CD4-positive, alpha-beta T cell treated with Interleukin-10 for 1 hour (primary cell): ENCODE data around the gene MAP3K19.
"Not testable (repeated sequence)": the region's sequence is repeated elsewhere in the genome, so short reads cannot be mapped to it uniquely, and the experiment has no call there.

Experiments
- DNase-seq: peaks from one replicate; pipeline ENCODE4 v3.0.0-alpha.2; 2020

MAP3K19 gene

DNA sequence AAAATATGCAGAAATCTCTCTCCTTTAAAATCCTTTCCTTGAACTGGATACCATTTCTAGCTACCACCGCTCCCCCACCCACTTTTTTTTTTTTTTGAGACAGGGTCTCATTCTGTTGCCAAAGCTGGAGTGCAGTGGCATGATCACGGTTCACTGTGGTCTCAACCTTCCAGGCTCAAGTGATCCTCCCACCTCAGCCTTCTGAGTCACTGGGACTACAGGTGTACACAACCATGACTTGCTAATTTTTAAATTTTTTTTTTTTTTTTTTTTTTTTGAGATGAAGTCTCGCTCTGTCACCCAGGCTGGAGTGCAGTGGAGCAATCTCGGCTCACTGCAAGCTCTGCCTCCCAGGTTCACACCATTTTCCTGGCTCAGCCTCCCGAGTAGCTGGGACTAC, 70.1 kb downstream of the MAP3K19 start:
- not testable (repeated sequence) for DNase-seq

DNA sequence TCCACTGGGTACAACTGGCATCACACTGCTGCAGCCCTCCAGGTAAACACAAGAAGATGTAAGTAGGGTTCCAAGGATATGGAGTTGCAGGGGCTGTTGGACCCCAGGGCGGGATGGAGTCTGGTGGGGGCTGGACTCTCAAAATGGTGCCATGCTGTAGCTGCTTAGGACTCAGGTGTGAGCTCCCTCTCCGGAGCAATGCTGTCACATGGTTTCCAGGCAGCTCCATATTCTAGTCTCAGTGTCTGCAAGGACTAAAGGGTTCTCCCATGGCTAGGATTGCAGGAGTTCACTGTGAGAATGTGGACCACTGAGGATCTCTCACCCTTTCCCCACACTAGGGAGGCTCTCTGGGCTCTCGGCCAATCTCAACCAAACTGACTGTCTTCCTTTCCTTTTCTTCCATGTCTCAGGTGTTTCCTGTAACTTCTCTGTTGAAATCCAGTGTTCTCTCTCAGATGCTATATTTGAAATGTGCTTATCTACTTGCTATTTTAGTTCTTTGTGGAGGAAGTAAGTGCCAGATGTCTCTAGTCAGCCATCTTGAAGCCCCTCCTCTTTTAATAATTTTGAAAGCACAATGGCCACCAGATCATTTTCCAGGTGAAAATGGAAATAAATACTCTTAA, 71.1 kb downstream of the MAP3K19 start:
- DNase-seq = no peak

DNA sequence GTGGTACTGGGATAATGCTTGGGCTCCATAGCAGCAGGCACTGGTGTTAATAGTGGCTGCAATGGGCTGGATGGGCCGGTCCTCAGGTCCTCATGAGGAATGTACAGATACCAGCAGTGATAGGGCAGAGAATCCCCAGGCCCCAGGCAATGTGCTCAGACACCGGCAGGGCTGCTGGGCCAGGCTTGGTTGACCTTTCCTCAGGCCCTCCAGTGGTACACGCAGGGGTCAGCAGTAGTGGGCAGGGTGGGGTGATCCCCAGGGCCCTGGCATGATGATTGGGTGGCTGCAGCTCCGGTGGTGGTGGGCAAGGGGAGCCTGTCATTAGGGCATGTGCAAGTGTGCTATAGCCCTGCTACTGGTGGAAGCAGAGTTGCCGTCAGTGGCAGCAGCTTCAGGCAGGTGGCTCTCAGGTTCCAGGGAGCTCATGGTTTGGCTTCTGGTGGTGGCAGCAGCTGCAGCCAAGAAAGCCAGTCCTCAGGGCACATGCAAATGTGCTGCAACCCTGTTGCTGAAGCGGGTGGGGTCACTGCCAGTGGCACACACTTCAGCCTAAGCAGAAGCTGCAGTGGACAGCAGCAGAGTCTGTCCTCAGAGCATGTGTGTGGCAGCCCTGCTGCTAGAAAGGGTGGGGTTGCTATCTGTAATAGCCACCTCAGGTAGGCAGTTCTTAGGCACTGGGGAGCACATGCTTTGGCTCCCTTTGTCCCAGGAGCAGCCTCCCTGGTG, 71.8 kb downstream of the MAP3K19 start:
- no peak for DNase-seq

DNA sequence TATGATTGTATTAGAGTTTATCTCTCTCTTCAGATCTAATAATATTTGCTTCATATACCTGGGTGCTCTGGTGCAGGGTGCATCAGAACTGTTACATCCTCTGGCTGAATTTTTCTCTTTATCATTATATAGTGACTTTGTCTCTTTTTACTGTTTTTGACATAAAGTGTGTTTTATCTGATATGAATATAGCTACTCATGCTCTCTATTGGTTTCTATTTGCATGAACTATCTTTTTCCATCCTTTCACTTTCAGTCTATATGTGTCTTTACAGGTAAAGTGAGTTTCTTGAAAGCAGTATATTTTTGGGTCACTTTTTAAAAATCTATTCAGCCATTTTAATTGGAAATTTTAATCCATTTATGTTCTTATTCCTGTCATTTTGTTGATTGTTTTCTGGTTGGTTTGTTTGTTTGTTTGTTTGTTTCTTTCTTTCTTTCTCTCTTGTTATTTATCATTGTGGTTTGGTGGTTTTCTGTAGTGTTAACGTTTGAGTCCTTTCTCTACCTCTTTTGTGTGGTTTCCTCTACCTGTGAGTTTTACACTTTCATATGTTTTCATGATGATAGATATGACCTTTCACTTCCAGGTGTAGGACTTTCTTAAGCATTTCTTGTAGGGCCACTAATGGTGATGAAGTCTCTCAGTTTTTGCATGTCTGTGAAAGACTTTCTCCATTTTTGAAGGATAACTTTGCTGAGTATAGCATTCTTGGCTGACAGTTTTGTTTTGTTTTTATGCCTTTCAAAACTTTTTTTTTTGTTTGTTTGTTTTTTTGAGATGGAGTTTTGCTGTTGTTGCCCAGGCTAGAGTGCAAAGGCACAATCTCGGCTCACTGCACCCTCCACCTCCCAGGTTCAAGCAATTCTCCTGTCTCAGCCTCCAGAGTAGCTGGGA, 73.8 kb downstream of the MAP3K19 start:
- no peak for DNase-seq

DNA sequence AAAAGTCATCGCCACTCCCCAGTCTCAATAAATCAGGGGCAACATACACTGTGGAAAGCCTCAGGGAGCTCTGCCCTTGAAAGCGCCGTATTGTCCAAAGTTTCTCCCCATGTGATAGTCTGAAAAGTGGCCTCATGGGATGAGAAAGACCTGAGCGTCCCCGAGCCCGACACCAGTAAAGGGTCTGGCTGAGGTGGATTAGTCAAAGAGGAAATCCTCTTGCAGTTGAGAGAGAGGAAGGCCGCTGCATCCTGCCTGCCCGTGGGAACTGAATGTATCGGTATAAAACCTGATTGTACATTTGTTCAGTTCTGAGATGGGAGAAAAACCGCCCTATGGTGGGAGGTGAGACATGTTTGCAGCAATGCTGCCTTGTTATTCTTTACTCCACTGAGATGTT, 80.1 kb downstream of the MAP3K19 start:
- DNase-seq = not testable (repeated sequence)

DNA sequence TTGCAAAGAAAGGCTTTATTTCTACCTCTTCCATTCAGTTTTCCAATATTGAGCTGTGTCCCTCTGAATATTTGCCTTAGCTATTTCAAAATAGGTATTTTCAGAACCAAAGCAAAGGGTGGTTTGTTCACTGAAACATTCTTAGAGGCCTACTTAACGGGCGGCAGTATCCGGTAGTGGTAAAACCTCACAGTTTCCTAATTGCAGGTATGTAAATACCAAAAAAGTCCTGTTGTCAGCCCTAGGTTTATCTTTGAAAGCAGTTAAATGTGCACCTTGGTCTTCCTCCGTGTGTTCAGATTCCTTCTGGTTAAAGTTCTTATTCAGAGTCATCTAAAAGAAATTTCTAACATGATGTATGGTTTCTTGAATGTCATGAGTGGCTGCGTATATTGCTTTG, 89.8 kb downstream of the MAP3K19 start:
- no peak for DNase-seq

DNA sequence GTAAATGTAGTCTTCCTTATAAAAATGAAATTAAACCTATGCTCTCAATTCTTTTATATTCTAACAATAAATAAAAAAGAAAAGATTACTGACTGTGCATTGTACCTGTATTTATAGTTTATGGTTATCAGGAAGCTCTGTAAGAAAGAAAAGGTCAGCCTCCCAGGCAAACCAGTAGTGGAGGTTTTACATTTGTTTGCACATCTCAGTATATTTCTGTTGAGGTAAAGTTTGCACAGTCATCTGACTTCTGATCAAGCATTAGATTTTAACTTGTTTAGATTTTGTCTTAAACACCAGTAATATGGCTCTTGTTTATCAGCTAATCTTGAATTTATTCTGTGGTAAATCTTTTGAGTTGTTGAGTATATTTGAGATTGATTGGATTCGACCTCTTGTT, 91.5 kb downstream of the MAP3K19 start:
- no peak for DNase-seq

DNA sequence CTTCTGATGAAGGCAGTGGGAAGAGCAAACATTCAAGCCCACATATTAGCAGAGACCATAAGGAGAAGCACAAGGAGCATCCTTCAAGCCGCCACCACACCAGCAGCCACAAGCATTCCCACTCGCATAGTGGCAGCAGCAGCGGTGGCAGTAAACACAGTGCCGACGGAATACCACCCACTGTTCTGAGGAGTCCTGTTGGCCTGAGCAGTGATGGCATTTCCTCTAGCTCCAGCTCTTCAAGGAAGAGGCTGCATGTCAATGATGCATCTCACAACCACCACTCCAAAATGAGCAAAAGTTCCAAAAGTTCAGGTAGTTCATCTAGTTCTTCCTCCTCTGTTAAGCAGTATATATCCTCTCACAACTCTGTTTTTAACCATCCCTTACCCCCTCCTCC, 93.2 kb downstream of the MAP3K19 start:
- DNase-seq = no peak

DNA sequence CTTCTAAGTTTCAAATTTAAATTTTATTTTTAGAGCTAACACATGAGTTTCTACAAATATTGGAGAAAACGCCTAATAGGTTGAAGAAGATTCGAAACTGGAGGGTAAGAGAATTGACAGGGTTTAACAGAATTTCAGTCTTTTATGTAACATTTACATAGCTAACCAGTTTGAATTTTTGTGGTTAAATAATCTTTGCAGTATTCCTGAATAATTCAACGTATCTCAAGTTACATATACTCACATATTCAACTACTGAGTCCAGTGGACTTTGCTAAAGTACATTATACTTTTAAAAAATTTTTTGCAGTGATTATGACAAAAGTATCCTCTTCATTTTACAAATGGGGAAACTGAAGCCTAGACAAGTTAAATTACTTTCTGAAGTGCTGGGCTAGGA, 94.6 kb downstream of the MAP3K19 start:
- DNase-seq = no peak

DNA sequence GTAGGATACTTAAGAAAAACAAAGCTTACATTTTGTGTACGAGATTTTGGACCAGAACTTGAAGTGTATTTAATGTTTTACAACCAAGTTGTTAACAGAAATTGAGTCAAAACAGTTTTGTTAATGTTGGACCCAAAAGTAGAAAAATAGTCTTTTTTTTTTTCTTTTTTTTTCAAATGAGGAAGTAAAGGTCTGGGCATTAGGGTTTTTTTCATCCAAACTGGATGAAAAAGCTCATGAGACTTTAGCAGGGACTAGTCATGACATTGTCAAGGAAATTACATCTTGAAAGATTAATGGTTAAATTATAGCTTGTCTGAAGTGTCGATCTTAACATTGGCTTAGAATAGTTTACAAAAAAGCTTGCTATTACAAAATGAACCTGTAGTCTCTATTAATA, 96.4 kb downstream of the MAP3K19 start:
- no peak for DNase-seq

DNA sequence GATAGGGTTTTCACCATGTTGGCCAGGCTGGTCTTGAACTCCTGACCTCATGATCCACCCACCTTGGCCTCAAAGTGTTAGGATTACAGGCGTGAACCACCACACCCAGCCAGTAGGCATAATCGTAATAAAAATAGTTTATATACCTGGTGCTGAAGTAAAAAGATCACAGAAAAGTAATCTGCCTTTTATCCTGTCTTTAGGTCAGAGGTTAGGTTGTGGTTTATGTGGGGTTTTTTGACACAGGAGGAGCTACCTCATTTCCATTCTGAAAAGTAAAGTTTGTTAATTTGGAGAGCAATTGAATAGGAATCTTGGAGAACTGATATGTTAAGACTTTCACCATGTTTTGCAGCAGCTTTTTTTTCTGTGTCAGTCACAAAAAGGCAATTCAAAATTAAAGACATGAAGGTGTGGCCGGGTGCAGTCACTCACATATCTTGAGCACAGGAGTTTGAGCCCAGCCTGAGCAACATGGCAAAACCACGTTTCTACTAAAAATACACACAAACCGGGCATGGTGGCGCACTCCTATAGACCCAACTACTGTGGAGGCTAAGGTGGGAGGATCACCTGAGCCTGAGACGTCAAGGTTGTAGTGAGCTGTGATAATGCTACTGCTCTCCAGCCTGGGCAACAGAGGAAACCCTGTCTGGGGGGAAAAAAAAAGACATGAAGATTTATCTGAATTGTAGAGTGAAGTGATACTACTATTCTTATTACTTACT, 97.1 kb downstream of the MAP3K19 start:
- DNase-seq = no peak

DNA sequence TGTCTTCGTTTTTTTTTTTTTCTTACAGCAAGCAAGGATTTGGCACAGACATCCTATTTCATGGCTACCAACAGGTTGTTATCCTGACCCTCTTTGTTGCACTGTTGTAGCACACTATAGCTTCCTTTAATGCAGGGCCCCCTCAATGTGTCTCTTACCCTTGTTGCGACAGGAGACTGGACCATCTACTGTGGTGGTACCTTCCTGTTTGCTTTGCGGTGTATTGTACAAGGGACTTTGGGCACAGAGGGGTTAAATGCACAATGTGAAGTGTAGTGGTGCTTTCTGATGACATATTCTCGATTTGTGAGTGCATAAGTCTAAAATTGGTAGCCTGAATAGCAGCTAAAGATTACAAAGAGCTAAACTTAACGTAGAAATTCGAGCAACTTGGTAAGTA, 101.2 kb downstream of the MAP3K19 start:
- DNase-seq = no peak

DNA sequence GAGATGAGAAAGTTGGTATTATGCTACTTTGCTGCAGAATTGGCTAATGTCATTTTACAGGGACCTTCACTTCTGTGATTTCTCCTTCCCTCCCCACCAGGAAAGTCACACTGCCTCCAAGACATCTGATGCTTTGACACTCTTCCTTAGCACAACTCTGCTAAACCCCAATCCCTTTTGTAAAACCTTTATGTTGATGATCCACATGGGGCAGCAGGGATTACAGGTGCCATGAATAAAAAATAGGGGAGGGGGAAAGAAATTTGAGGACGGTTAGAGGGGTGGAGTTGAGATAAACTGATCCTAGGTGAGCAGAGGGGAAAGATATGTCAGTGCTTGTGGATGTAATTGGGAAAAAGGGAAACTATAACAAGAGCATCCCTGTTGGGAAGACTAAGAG, 102.3 kb downstream of the MAP3K19 start:
- DNase-seq = no peak

DNA sequence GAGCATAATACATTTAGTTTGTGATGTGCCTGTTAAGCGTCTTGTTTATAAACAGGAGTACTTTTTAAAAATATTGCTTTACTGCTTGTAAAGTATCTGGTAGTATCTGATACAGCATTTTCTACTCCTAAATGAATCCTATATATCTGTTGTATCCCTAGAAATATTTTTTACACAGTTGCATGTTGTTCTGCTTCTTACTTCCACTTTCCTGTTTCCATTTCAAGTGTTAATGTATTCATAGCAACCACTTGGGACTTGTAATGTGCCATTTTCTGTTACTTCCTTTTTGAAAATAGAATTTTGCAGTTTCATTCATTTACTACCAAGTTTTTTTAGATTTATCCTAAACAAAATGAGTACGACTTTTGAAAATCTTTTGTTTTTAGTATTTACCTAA, 103.7 kb downstream of the MAP3K19 start:
- DNase-seq = no peak

DNA sequence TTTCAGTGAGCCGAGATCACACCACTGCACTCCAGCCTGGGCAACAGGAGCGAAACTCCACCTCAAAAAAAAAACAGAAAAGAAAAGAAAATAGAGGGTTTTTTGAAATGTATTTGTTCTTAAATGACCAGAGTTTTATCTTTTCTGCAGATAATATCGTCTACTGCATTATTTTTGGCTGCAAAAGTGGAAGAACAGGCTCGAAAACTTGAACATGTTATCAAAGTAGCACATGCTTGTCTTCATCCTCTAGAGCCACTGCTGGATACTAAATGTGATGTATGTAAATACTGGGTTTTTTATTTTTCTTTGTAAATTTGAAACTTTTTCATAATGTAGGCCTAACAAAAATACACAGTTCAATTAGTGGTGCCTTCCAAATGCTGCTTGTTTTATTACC, 110.6 kb downstream of the MAP3K19 start:
- DNase-seq = no peak

DNA sequence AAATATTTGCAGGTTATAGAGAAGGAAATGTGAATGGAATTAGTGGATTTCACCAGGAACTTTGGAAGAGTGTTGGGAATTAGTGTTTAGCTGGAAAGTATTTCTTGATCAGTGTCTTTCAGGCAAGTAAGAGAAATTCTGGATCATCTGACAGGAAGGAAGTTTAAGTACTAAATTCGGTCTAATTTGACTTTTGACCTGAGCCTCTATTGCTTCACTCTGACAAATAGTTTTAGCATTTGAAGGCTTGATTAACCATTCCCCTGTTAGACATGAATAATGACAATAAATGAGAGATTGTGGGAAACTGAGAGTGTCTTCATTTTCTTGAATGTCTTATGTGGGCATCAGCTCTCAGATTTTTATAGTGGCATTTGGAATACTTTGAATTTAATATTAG, 112.6 kb downstream of the MAP3K19 start:
- DNase-seq = no peak

DNA sequence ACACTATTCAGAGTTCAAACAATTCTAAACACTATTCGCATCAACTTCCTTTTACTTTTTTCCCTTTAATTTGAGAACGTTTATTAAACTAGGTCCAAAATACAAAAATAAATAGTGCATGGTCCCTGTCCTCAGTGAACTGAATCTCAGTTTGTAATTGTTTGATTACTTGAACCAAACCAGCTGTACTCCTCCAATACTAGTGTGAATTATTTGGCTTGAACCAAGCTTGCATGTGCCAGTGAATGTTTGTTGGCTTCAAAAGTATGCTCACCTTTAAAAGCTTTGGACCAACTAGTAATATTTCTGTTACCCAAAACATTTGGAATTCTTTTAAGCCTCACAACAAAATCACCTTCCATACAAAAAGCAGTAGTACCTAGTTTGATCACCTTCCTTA, 113.1 kb downstream of the MAP3K19 start:
- no peak for DNase-seq

DNA sequence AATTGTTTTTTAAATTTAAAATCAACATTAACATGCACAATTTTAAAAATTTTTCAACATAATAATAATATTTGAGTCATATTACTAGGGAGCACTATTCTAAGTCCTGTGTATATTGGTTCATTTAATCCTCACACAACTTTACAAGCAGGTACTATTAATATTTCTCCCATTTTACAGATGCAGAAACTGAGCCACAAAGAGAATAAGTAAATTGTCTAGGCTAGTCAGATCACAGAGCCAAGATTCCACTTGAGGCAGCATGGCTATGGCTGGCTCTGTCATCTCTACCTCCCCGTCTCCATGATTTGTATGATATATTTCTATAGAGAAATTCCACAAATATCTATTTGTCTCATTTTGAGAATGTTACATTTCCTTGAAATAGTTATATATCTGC, 113.5 kb downstream of the MAP3K19 start:
- DNase-seq = no peak

DNA sequence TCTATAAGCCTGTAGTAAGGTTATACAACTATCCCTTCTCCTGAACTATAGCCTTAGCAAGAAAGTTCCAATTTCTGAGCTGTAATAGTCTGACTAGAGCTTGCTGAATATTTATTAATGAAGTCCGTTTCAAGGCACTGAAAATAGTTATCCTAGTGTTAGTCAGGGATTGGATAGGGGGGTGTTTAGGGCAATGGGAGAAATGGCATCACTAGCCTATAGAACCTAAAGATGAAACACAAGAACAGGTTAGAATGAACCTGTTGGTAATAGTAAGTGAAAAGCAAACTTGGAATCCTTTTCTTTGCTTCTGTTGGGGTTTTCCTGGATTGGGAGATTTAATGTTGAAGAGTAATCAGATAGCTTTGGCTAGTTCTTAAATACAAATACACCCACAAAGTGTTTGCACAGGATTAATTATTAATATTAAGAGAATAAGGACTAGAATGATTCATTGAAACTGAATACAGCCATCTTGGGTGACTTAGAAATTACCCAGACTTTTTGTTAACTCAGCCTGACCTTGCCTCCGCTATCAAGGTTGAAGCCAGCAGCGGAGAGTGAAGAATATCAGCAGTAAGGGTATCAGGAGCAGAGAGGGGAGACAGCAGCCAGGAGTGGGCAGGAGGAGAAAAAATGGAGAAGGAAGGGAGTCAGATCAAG, 114.3 kb downstream of the MAP3K19 start:
- DNase-seq = no peak

DNA sequence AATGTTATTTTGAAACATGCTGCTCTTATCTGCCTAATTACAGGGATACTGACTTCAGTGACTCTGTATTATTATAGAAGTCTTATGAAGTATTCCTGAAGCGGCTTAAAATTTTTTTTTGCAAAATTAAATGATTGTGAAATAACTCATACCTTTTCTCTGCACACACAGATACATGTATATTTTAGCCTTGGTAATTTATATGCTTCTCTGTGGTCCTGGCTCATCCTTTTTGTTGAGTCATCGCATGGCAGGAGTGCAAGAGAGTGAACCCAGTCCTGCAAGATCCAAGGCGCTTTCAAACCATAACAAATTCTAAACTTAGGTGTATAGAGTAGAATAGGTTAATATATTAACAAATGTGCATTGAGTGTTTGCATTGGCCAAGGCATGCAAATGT, 120.1 kb downstream of the MAP3K19 start:
- no peak for DNase-seq

DNA sequence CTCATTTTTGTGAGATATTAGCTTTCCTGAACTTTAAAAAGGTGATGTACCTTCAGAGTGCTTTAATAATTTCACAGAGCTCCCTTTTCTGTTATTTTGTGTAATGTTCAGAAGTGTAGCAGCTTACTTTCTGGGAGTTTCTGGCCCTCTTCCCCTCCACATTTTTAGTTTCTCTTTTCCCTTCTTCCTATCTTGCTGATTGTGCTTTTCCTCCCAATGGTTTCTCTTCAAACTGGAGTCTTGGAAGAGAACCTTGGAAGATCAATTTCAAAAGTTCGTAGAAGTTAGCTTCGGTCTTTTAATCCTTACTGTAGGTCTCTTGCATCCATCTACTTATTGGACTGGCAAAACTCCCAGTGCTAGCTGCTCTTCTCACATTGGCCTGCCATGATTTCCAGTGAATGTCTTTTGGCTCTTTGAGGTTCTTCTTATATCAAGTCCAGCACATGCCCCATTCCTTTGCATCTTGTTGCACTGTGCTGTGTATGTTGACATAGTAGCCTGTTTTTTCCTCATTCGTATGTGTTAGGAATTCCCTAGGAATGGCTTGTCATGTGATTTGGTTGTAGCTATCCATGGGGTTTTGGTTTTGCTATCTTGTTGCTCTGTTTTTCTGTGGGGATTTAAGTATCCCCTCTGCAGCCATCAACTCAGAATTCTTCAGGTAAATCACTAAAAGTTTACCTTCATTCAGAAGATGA, 120.9 kb downstream of the MAP3K19 start:
- DNase-seq = no peak

DNA sequence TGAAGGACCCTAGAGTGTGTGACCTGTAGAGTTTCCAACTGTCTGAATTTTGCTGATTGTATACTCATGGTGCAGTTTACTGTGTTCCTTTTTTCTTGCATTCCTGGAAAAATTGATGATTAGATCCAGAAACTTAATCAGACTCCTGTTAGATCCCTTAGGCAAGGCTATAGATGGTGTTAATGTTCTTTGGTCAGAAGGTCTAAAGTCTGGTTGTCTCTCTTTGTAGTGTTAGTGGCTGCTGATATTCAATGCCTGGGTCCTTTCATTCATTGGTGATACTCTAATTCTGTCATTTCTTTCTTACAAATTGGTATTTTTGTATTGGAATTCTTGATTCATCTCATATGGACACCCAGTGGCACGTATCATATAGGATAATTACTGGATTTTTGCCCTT, 122.3 kb downstream of the MAP3K19 start:
- no peak for DNase-seq
